Karpas-422 (cell line): Measurements from ENCODE around the gene FRAS1. TPM values are rescaled to one million over a fixed set of nuclear protein-coding genes. Genes with fewer than 3 reads are reported as not detected.
"Not testable (repeated sequence)": the region's sequence is repeated elsewhere in the genome, so short reads cannot be mapped to it uniquely, and the experiment has no call there.

Source experiments
- DNase-seq: peaks from one replicate; pipeline ENCODE4 v3.0.0-alpha.2; 2015
- H2AFZ ChIP-seq: fragments of 200-600 bp; sonication (generic); 2 replicates; pipeline ENCODE4 v1.6.1; 2014; ENCODE audit warnings: antibody characterized with exemption, low read length, mixed read lengths
- H3K27ac ChIP-seq: fragments of 200-600 bp; sonication (generic); 2 replicates; pipeline ENCODE4 v1.5.1; 2014; ENCODE audit warnings: mild to moderate bottlenecking, low read length, moderate library complexity
- H3K27me3 ChIP-seq: fragments of 200-600 bp; sonication (generic); 2 replicates; pipeline ENCODE4 v1.6.1; 2014; ENCODE audit warnings: low read length, mixed read lengths
- H3K36me3 ChIP-seq: fragments of 200-600 bp; sonication (generic); 2 replicates; pipeline ENCODE4 v1.6.1; 2014; ENCODE audit warnings: low read length, mixed read lengths; ENCODE audit not compliant: insufficient read depth
- H3K4me1 ChIP-seq: fragments of 200-600 bp; sonication (generic); 2 replicates; pipeline ENCODE4 v1.6.1; 2014; ENCODE audit warnings: mild to moderate bottlenecking, low read length, mixed read lengths
- H3K4me2 ChIP-seq: fragments of 200-600 bp; sonication (generic); 2 replicates; pipeline ENCODE4 v1.6.1; 2014; ENCODE audit warnings: low read length, low read depth, mild to moderate bottlenecking; ENCODE audit not compliant: poor library complexity, severe bottlenecking
- H3K4me3 ChIP-seq: fragments of 200-600 bp; sonication (generic); 2 replicates; pipeline ENCODE4 v1.5.1; 2014; ENCODE audit warnings: mild to moderate bottlenecking, antibody characterized with exemption, low read length, mixed read lengths
- H3K79me2 ChIP-seq: fragments of 200-600 bp; sonication (generic); 2 replicates; pipeline ENCODE4 v1.6.1; 2014; ENCODE audit warnings: mild to moderate bottlenecking, low read length, mixed read lengths
- H3K9ac ChIP-seq: fragments of 200-600 bp; sonication (generic); 2 replicates; pipeline ENCODE4 v1.6.0; 2014; ENCODE audit warnings: low read length
- H3K9me2 ChIP-seq: fragments of 200-600 bp; sonication (generic), shearing (Covaris generic); replicated peaks from 2 replicates; pipeline ENCODE4 v1.6.0; 2014; ENCODE audit warnings: mild to moderate bottlenecking, low read length, moderate library complexity; ENCODE audit not compliant: insufficient read depth
- H3K9me3 ChIP-seq: fragments of 300-700, 200-600 bp; sonication (generic); 2 replicates; pipeline ENCODE4 v1.6.1; 2014; ENCODE audit warnings: low read length, mixed read lengths
- H4K20me1 ChIP-seq: fragments of 200-600 bp; sonication (generic); 2 replicates; pipeline ENCODE4 v1.6.1; 2014; ENCODE audit warnings: mild to moderate bottlenecking, antibody characterized with exemption, low read length, low read depth; ENCODE audit not compliant: insufficient read depth
- total RNA-seq: library from RNA; depleted of rRNA; stranded (reverse); fragments of >200 nt; shearing (Covaris generic); gene quantifications from 2 replicates; pipeline ENCODE4 v1.2.3, GENCODE V29; 2014; ENCODE audit warnings: low replicate concordance

The FRAS1 gene
- total RNA-seq, 1 experiment from 2014 or later = not detected

DNA sequence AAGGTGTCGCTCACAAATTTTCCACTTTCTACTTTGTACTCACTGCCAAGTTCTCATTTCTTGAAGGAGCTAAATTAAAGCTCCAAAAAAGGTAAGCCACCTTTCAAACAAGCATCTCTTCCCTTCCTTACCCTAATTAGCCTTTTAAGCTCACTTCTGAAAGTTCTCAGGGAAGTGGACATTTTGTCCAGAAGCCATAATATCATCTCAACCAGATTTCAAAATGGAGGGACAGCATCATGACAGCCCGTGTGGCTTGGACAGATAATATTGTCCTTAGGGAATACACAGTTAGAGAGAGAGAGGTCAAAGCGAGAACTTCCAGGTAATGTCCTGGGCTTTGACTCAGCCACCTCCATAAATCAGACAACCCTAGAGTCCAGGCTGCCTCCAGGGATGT is 400.6 kb downstream of the FRAS1 start:
- no peak for DNase-seq
- H3K9ac ChIP-seq = no peak overlapping the region
- no peaks in the 10 kb centered on the region for H3K79me2 ChIP-seq
- H3K9me3 ChIP-seq = no peaks in the 10 kb centered on the region
- H2AFZ ChIP-seq = no peak overlapping the region
- H4K20me1 ChIP-seq = no peaks in the 10 kb centered on the region
- H3K36me3 ChIP-seq = no peaks in the 10 kb centered on the region
- no peaks in the 10 kb centered on the region for H3K27me3 ChIP-seq
- H3K9me2 ChIP-seq = no peaks in the 10 kb centered on the region
- H3K27ac ChIP-seq = no peak overlapping the region
- H3K4me1 ChIP-seq = no peaks in the 10 kb centered on the region
- no peak overlapping the region for H3K4me2 ChIP-seq
- H3K4me3 ChIP-seq = no peak overlapping the region

DNA sequence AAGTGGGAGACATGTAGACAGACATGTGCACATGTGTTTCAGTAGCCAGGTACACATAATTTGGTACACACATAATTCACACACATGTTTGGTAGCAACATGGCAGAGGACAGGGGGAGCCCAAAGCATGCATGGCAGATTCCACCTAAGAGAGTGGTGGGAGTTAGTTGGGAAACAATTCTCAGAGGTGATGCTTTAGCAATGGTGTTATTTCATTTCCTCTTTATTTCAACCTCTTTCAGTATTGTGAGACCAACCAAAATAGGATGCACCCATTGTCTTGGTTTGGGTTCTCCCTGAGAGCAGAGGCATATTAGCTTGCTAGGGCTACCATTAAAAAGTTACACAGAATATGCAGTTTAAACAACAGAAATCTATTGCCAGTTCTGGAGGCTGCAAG is 402.2 kb downstream of the FRAS1 start:
- Histone ChIP-seq H3K27me3 (no peaks in the 10 kb centered on the region), H3K4me1 (no peaks in the 10 kb centered on the region)
- DNase-seq = no peak

GRCh38 chr4:78460368-78460767 is 403.2 kb downstream of the FRAS1 start:
- Histone ChIP-seq H3K4me2 (no peak overlapping the region), H3K9me3 (no peaks in the 10 kb centered on the region), H3K9ac (no peak overlapping the region), H2AFZ (no peak overlapping the region), H3K36me3 (no peaks in the 10 kb centered on the region), H3K9me2 (no peaks in the 10 kb centered on the region), H3K79me2 (no peaks in the 10 kb centered on the region), H3K4me3 (no peak overlapping the region), H3K4me1 (no peaks in the 10 kb centered on the region), H3K27ac (no peak overlapping the region), H3K27me3 (no peaks in the 10 kb centered on the region), H4K20me1 (no peaks in the 10 kb centered on the region)
- no peak for DNase-seq

More for the DNA sequence above, 402.2 kb downstream of the FRAS1 start:
- H4K20me1 ChIP-seq = no peaks in the 10 kb centered on the region
- H3K9me2 ChIP-seq = no peaks in the 10 kb centered on the region
- H3K79me2 ChIP-seq = no peaks in the 10 kb centered on the region
- no peak overlapping the region for H3K4me2 ChIP-seq
- H3K36me3 ChIP-seq = no peaks in the 10 kb centered on the region
- no peak overlapping the region for H3K4me3 ChIP-seq
- H3K27ac ChIP-seq = no peak overlapping the region
- no peak overlapping the region for H2AFZ ChIP-seq
- no peaks in the 10 kb centered on the region for H3K9me3 ChIP-seq
- H3K9ac ChIP-seq = no peak overlapping the region

- Histone ChIP-seq H3K36me3 (no peaks in the 10 kb centered on the region), H3K9ac (no peak overlapping the region), H3K27me3 (no peaks in the 10 kb centered on the region), H4K20me1 (no peaks in the 10 kb centered on the region), H3K4me2 (no peak overlapping the region), H3K4me3 (no peak overlapping the region), H3K9me3 (no peaks in the 10 kb centered on the region), H2AFZ (no peak overlapping the region), H3K27ac (no peak overlapping the region), H3K4me1 (no peaks in the 10 kb centered on the region), H3K9me2 (no peaks in the 10 kb centered on the region), H3K79me2 (no peaks in the 10 kb centered on the region)
- no peak for DNase-seq
Observed at GRCh38 chr4:78464265-78464664, 407.1 kb downstream of the FRAS1 start.

- H3K9me3 ChIP-seq, H3K27me3 ChIP-seq, H3K27ac ChIP-seq, H3K4me1 ChIP-seq, DNase-seq, H3K9ac ChIP-seq, H4K20me1 ChIP-seq, H3K9me2 ChIP-seq, H3K36me3 ChIP-seq, H3K79me2 ChIP-seq, H2AFZ ChIP-seq, H3K4me2 ChIP-seq, H3K4me3 ChIP-seq: not testable (repeated sequence)
Observed at GRCh38 chr4:78467223-78467622, 410.1 kb downstream of the FRAS1 start.

- no peaks in the 10 kb centered on the region for H3K79me2 ChIP-seq
- no peaks in the 10 kb centered on the region for H4K20me1 ChIP-seq
- H3K9me2 ChIP-seq = no peaks in the 10 kb centered on the region
- H3K9ac ChIP-seq = no peak overlapping the region
- no peaks in the 10 kb centered on the region for H3K36me3 ChIP-seq
- H3K9me3 ChIP-seq = no peaks in the 10 kb centered on the region
- no peak overlapping the region for H3K27ac ChIP-seq
- H3K4me1 ChIP-seq = no peaks in the 10 kb centered on the region
- no peak overlapping the region for H3K4me3 ChIP-seq
- no peaks in the 10 kb centered on the region for H3K27me3 ChIP-seq
- H3K4me2 ChIP-seq = no peak overlapping the region
- no peak overlapping the region for H2AFZ ChIP-seq
- DNase-seq = no peak
Observed at GRCh38 chr4:78468272-78468671, 411.1 kb downstream of the FRAS1 start.

DNA sequence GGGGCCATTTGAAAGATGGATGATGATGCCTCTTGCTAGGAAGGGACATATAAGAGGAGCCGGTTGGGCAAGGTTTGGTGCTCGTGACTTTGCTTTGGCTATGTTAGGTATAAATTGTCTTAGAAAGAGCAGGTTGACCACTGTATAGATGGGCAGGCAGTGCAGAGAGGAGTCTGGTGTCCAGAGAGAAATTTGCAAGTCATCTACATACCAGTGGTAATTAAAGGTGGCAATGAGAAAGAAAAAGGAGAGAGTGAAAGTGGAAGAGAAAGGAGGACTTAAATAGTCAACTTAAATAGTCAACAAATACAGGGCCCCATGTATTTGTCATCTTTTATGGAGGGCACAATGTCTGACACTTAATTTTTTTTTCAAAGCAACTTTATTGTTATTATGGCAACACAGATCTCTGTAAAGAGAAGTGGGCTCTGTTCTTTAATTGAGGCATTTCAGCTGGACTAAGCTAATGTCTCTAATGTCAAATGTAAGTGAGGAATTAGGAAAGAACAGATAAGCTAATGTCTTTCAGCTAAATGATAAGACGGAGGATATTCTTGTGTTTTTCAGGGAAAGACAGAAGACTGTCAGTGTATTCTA is 419.1 kb downstream of the FRAS1 start:
- H3K4me2 ChIP-seq = no peak overlapping the region
- DNase-seq = no peak
- no peaks in the 10 kb centered on the region for H3K9me2 ChIP-seq

DNA sequence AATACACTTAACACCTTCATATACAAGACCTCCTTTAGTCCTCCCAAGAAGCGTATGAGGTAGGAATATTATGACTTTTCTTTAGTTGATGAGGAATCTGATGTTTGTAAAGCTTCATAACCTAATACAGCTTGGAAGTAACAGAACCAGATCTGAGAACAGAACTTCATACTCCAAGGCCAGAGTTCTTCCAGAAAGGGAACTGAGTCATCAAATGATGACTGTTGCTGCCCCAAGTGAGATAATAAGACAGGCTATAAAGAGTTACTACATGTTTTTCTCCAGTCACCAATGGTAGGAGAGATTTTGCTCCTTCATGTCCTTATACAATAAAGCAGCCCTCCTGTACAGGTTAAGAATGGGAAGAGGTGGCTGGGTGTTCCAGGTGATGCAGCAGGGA is 420.2 kb downstream of the FRAS1 start:
- Histone ChIP-seq H3K27me3 (no peaks in the 10 kb centered on the region), H3K4me2 (no peak overlapping the region), H2AFZ (no peak overlapping the region), H3K9me3 (no peaks in the 10 kb centered on the region), H3K79me2 (no peaks in the 10 kb centered on the region), H3K4me3 (no peak overlapping the region), H3K9ac (no peak overlapping the region), H3K4me1 (no peaks in the 10 kb centered on the region), H3K9me2 (no peaks in the 10 kb centered on the region), H4K20me1 (no peaks in the 10 kb centered on the region), H3K27ac (no peak overlapping the region), H3K36me3 (no peaks in the 10 kb centered on the region)
- DNase-seq = no peak

More for the DNA sequence above, 419.1 kb downstream of the FRAS1 start:
- no peak overlapping the region for H3K27ac ChIP-seq
- H3K79me2 ChIP-seq = no peaks in the 10 kb centered on the region
- no peaks in the 10 kb centered on the region for H3K4me1 ChIP-seq
- H4K20me1 ChIP-seq = no peaks in the 10 kb centered on the region
- H3K9me3 ChIP-seq = no peaks in the 10 kb centered on the region
- no peak overlapping the region for H2AFZ ChIP-seq
- H3K36me3 ChIP-seq = no peaks in the 10 kb centered on the region
- H3K9ac ChIP-seq = no peak overlapping the region
- no peaks in the 10 kb centered on the region for H3K27me3 ChIP-seq
- H3K4me3 ChIP-seq = no peak overlapping the region

GRCh38 chr4:78478523-78478922 is 421.4 kb downstream of the FRAS1 start:
- no peaks in the 10 kb centered on the region for H4K20me1 ChIP-seq
- no peak overlapping the region for H3K4me2 ChIP-seq
- H3K9ac ChIP-seq = no peak overlapping the region
- no peaks in the 10 kb centered on the region for H3K9me2 ChIP-seq
- no peaks in the 10 kb centered on the region for H3K79me2 ChIP-seq
- no peaks in the 10 kb centered on the region for H3K36me3 ChIP-seq
- no peak overlapping the region for H2AFZ ChIP-seq
- no peaks in the 10 kb centered on the region for H3K4me1 ChIP-seq
- H3K27me3 ChIP-seq = no peaks in the 10 kb centered on the region
- H3K4me3 ChIP-seq = no peak overlapping the region
- H3K9me3 ChIP-seq = no peaks in the 10 kb centered on the region
- no peak for DNase-seq
- H3K27ac ChIP-seq = no peak overlapping the region
